GM12878 (cell line): ENCODE measurements around the gene CACYBP. TPM values are rescaled to one million over a fixed set of nuclear protein-coding genes. Genes with fewer than 3 reads are reported as not detected.

Source experiments
- ATF2 ChIP-seq: IDR thresholded peaks from 2 replicates; pipeline ENCODE4 v1.6.1; 2012; ENCODE audit warnings: low read length, inconsistent platforms
- BMI1 ChIP-seq: fragments of 450-650 bp; IDR thresholded peaks from 2 replicates; pipeline ENCODE4 v1.6.1; 2016; ENCODE audit warnings: mild to moderate bottlenecking, moderate library complexity, borderline replicate concordance
- BRCA1 ChIP-seq: IDR thresholded peaks from 2 replicates; pipeline ENCODE4 v1.6.1; 2011; ENCODE audit warnings: low read depth, low read length, improper control_type of control experiment
- CREM ChIP-seq: IDR thresholded peaks from 2 replicates; pipeline ENCODE4 v1.6.1; 2014; ENCODE audit warnings: antibody characterized with exemption, low read depth
- DPF2 ChIP-seq: fragments of 450-650 bp; IDR thresholded peaks from 2 replicates; pipeline ENCODE4 v1.6.1; 2017; ENCODE audit warnings: mild to moderate bottlenecking
- ELK1 ChIP-seq: IDR thresholded peaks from 2 replicates; pipeline ENCODE4 v1.6.1; 2012; ENCODE audit warnings: low read depth, low read length, improper control_type of control experiment
- GATAD2B ChIP-seq: fragments of 450-650 bp; conservative IDR thresholded peaks from 2 replicates; pipeline ENCODE4 v1.6.1; 2017; ENCODE audit warnings: low read depth, mild to moderate bottlenecking, moderate library complexity
- IKZF1 ChIP-seq: fragments of 450-650 bp; conservative IDR thresholded peaks from 2 replicates; pipeline ENCODE4 v1.6.1; 2017; ENCODE audit warnings: antibody characterized with exemption, mild to moderate bottlenecking
- IKZF2 ChIP-seq, 2 experiments: fragments of 450-650 bp; IDR thresholded peaks; 2 replicates each; pipeline ENCODE4 v1.6.1; 2017; ENCODE audit warnings: mild to moderate bottlenecking in 2 of 2, moderate library complexity in 2 of 2
- POU2F2 ChIP-seq: IDR thresholded peaks from 3 replicates; pipeline ENCODE4 v1.6.1; 2011; ENCODE audit warnings: low read depth, mild to moderate bottlenecking, low read length, borderline replicate concordance
- PRDM15 ChIP-seq: fragments of 450-650 bp; formaldehyde crosslinking; IDR thresholded peaks from 2 replicates; pipeline ENCODE4 v1.4.0; 2020; ENCODE audit warnings: mild to moderate bottlenecking, moderate library complexity
- RELA ChIP-seq: fragments of 450-650 bp; IDR thresholded peaks from 2 replicates; pipeline ENCODE4 v1.8.0; 2014; ENCODE audit warnings: borderline replicate concordance; ENCODE audit not compliant: partially characterized antibody
- SIN3A ChIP-seq: IDR thresholded peaks from 2 replicates; pipeline ENCODE4 v1.6.1; 2012; ENCODE audit warnings: low read depth, low read length, improper control_type of control experiment
- TARDBP ChIP-seq: IDR thresholded peaks from 2 replicates; pipeline ENCODE4 v1.6.1; 2016; ENCODE audit warnings: borderline replicate concordance
- TCF7 ChIP-seq: IDR thresholded peaks from 2 replicates; pipeline ENCODE4 v1.6.1; 2014; ENCODE audit warnings: antibody characterized with exemption, borderline replicate concordance
- YBX1 ChIP-seq: fragments of 450-650 bp; IDR thresholded peaks from 2 replicates; pipeline ENCODE4 v1.6.1; 2016; ENCODE audit warnings: antibody characterized with exemption
- YY1 ChIP-seq: IDR thresholded peaks from 2 replicates; pipeline ENCODE4 v1.6.1; 2011; ENCODE audit warnings: low read depth, mild to moderate bottlenecking, low read length
- polyA plus RNA-seq, 11 experiments: library from polyadenylated mRNA; depleted of rRNA in 4 of 11; unstranded in 6 of 11; stranded (reverse) in 5 of 11; fragments of >200 nt; fragmentation: Nextera tagmentation in 4 of 11; fragmentation: Illumina TruSeq in 1 of 11; extraction: Ambion mirVana in 4 of 11; extraction: Trizol in 1 of 11; gene quantifications; 1 replicate in 1 of 11; 2 replicates in 10 of 11; pipeline versions ENCODE4 v1.2.1 to v1.2.3, GENCODE V29; 2011 to 2016; ENCODE audit warnings: inconsistent platforms in 2 of 11, missing spikeins in 2 of 11, low read depth in 1 of 11
- total RNA-seq, 4 experiments: library from RNA; depleted of rRNA in 3 of 4; stranded (reverse); fragments of >200 nt in 3 of 4; fragmentation: Illumina TruSeq in 1 of 4; extraction: Trizol in 1 of 4; gene quantifications; 2 replicates each; pipeline versions ENCODE4 v1.2.1 to v1.2.3, GENCODE V29; 2013 to 2021
- TF ChIP-seq, protein P1 (sequence below): fragments of 450-650 bp; IDR thresholded peaks from 2 replicates; pipeline ENCODE4 v1.6.1; 2017; ENCODE audit warnings: mild to moderate bottlenecking, low read depth, inconsistent platforms; ENCODE audit not compliant: poor library complexity, severe bottlenecking
- TF ChIP-seq, protein P2 (sequence below): IDR thresholded peaks from 2 replicates; pipeline ENCODE4 v1.6.1; 2011; ENCODE audit warnings: low read depth, low read length, improper control_type of control experiment, borderline replicate concordance
- TF ChIP-seq, protein P3 (sequence below): IDR thresholded peaks from 2 replicates; pipeline ENCODE4 v1.6.1; 2011; ENCODE audit warnings: low read depth, mild to moderate bottlenecking, low read length, moderate library complexity, borderline replicate concordance; ENCODE audit errors: extremely low read depth

Gene CACYBP
- total and polyA plus RNA-seq, 10 of the 15 experiments (the other 5 are each of a cell fraction or from before 2014, with no cell fraction given): 77.7 to 488 (median 218) TPM

DNA sequence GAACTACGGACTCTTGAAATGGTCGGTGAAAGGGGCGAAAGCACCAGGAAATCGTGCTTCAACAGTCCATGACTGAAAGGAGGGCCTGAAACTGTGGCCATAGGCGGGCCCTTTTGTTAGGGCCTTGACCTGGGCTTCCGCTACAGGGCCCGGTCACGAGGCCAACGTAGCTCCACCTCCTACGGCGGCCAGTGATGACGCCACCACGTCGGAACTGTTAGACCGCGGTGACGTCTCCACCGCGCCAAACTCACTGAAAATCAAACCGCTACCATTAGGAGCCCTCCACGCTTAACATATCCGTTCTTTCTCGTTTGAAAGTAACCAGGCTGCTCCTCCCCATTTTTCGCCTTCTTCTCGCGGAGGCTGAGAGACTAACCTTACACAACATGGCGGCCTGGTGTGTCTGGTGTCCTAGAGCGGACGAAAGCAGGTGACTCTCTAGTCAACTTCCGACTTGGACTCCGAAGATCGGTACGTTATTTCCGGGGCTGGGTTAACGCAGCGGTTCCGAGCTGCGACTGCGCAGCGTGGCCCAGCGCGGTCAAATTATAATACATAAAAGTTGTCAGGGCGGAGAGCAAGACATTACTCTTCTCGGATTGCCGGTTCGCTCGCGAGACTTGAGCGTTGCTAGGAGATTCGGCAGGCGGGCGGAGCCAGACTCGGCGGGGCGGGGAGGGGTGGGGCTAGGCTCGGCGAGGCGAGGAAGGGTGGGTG lies 371 bp upstream of the CACYBP start (continued):
- TF ChIP-seq, protein P1, sequence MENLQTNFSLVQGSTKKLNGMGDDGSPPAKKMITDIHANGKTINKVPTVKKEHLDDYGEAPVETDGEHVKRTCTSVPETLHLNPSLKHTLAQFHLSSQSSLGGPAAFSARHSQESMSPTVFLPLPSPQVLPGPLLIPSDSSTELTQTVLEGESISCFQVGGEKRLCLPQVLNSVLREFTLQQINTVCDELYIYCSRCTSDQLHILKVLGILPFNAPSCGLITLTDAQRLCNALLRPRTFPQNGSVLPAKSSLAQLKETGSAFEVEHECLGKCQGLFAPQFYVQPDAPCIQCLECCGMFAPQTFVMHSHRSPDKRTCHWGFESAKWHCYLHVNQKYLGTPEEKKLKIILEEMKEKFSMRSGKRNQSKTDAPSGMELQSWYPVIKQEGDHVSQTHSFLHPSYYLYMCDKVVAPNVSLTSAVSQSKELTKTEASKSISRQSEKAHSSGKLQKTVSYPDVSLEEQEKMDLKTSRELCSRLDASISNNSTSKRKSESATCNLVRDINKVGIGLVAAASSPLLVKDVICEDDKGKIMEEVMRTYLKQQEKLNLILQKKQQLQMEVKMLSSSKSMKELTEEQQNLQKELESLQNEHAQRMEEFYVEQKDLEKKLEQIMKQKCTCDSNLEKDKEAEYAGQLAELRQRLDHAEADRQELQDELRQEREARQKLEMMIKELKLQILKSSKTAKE: peak; percentile 80
- peak; percentile 73 for TF ChIP-seq RELA
- TF ChIP-seq TARDBP: 0 out of 2 replicates have a peak, but pooled peaks have one; percentile 72
- peak; percentile 96 for TF ChIP-seq IKZF1
- 0 out of 2 replicates have a peak, but pooled peaks have one; percentile 34 for TF ChIP-seq DPF2
- TF ChIP-seq BMI1: peak; percentile 91
- TF ChIP-seq, protein P2, sequence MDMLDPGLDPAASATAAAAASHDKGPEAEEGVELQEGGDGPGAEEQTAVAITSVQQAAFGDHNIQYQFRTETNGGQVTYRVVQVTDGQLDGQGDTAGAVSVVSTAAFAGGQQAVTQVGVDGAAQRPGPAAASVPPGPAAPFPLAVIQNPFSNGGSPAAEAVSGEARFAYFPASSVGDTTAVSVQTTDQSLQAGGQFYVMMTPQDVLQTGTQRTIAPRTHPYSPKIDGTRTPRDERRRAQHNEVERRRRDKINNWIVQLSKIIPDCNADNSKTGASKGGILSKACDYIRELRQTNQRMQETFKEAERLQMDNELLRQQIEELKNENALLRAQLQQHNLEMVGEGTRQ: peak; percentile 84
- TF ChIP-seq PRDM15 (CRISPR knock-in tag): no peak
- TF ChIP-seq IKZF2 (IDR thresholded peaks at IDR 0.05): peak in 1 of 2 experiments; percentile 46; a peak in 1 of 4 replicates
- peak; percentile 98 for TF ChIP-seq CREM
- peak; percentile 71 for TF ChIP-seq GATAD2B
- TF ChIP-seq SIN3A: 0 out of 2 replicates have a peak, but pooled peaks have one; percentile 3
- TF ChIP-seq YY1: peak; percentile 98
- peak; percentile 63 for TF ChIP-seq ELK1
- TF ChIP-seq YBX1: no peak
- TF ChIP-seq, protein P3, sequence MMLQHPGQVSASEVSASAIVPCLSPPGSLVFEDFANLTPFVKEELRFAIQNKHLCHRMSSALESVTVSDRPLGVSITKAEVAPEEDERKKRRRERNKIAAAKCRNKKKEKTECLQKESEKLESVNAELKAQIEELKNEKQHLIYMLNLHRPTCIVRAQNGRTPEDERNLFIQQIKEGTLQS: peak; percentile 79; the same call in 1 of the 2 replicates
- peak; percentile 58; the same call in 2 of the 3 replicates for TF ChIP-seq POU2F2
- peak; percentile 77 for TF ChIP-seq BRCA1
- TF ChIP-seq ATF2: peak; percentile 90
- 0 out of 2 replicates have a peak, but pooled peaks have one; percentile 46 for TF ChIP-seq TCF7
